Epithelial cell of esophagus (primary cell): ENCODE results near the gene ZNF749.

ENCODE experiments used
- DNase-seq: peaks from one replicate; pipeline ENCODE4 v3.0.0; 2010; ENCODE audit warnings: low read depth
- H3K4me3 ChIP-seq: 2 replicates; pipeline ENCODE4 v1.5.1; 2011; ENCODE audit warnings: mild to moderate bottlenecking, low read length, control low read depth
- TF ChIP-seq, protein P1 (sequence below): IDR thresholded peaks from 2 replicates; pipeline ENCODE4 v1.5.1; 2011; ENCODE audit warnings: low read depth, mild to moderate bottlenecking, low read length, control low read depth, inconsistent platforms; ENCODE audit not compliant: insufficient read depth; ENCODE audit errors: missing control alignments

Gene ZNF749

GRCh38 chr19:57437931-57438330, 2.8 kb downstream of the ZNF749 start:
- TF ChIP-seq, protein P1, sequence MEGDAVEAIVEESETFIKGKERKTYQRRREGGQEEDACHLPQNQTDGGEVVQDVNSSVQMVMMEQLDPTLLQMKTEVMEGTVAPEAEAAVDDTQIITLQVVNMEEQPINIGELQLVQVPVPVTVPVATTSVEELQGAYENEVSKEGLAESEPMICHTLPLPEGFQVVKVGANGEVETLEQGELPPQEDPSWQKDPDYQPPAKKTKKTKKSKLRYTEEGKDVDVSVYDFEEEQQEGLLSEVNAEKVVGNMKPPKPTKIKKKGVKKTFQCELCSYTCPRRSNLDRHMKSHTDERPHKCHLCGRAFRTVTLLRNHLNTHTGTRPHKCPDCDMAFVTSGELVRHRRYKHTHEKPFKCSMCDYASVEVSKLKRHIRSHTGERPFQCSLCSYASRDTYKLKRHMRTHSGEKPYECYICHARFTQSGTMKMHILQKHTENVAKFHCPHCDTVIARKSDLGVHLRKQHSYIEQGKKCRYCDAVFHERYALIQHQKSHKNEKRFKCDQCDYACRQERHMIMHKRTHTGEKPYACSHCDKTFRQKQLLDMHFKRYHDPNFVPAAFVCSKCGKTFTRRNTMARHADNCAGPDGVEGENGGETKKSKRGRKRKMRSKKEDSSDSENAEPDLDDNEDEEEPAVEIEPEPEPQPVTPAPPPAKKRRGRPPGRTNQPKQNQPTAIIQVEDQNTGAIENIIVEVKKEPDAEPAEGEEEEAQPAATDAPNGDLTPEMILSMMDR: no peak
- no peak overlapping the region for H3K4me3 ChIP-seq
- DNase-seq: peak; percentile 14

- TF ChIP-seq, protein P1: no peak
- H3K4me3 ChIP-seq: no peak overlapping the region
Measured at GRCh38 chr19:57438925-57439324, 3.8 kb downstream of the ZNF749 start.

DNA sequence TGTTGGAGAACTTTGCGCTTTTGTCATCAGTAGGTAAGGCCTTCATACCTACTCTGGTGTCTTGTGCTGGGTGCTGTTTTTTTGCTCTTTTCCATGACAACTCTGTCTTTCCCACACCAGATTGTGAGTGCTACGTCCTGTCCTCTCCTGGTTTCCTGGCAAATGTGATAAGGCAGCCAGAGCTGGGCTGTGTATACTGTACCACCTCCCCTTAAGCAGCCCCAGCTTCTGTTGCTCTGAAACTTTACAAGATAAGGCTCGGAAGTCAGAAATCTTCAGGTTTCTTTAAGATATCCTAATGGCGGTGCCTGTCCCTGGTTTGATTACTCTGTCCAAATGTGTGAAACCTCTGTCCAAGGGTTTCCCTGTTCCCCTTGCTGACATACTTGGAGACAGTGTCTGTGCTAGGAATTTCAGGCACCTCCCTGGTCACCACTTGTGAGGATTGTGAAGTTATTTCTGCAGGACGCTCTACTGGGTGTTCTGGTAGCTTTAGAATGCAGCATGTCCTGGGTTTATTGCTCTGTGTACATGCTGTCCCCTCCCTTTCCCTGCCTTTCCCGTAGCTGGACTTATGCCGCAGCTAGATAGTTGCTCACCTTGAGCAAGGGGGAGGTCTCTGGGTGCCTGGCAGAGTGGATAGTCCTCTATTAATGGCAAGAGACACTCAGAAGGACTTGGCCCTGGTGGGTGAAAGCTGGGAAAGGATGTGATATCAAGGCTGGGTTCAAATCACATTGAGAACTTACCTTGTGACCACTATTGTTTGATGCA, 7.0 kb downstream of the ZNF749 start:
- no peak overlapping the region for H3K4me3 ChIP-seq
- TF ChIP-seq, protein P1: no peak
- no peak for DNase-seq

More at GRCh38 chr19:57438925-57439324, 3.8 kb downstream of the ZNF749 start:
- DNase-seq: no peak

GRCh38 chr19:57443121-57443696, 8.1 kb downstream of the ZNF749 start:
- TF ChIP-seq, protein P1: no peak
- no peak for DNase-seq

GRCh38 chr19:57452307-57452706, 17.2 kb downstream of the ZNF749 start:
- TF ChIP-seq, protein P1: no peak
- no peak overlapping the region for H3K4me3 ChIP-seq
- no peak for DNase-seq

More at GRCh38 chr19:57443121-57443696, 8.1 kb downstream of the ZNF749 start:
- no peak overlapping the region for H3K4me3 ChIP-seq

DNA sequence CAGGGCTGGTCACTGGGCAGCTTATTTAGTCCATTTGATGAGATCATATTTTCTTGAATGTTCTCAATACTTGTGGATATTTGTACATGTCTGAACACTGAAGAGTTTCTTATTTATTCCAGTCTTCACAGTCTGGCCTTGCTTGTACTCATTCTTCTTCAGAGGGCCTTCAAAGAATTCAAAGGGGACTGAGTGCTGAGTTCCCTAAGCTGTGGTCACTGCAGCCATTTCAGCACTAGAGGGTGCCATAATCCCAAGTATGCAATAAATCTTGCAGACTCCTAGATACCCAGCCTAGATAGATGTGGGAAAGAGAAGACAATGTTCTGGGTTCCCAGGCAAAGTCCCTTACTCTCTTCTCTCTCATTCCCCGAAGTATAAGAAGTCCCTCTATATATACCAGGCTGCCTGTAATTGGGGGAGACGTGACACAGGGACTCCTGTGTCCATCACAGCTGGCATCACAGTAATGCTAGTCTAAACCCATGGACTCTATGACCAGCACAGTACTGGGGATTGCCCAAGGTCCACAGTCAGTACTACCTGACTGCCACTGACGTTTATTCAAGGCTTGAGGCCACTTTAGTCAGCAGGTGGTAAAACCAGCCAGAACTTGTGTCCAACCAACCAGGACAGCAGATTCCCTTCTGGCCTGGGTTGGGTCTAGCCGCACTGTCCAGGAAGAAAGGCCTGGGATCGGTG, 30.7 kb downstream of the ZNF749 start:
- DNase-seq: peak; percentile 40

More for the DNA sequence above, 30.7 kb downstream of the ZNF749 start:
- H3K4me3 ChIP-seq: no peak overlapping the region
- TF ChIP-seq, protein P1: peak; percentile 27
